ENCODE results near the gene HLA-F. TPM values are rescaled to one million over a fixed set of nuclear protein-coding genes. Genes with fewer than 3 reads are reported as not detected.

Gene HLA-F
- total RNA-seq, 4 donors from 2014 or later, result 14.2 to 146 (median 104) TPM

- intact Hi-C loops (cut with DNase I; ENCODE audit: low total_unique reads), result loop anchor here (10.0 kb wide), 1 partner anchor 126 kb away; no protein-coding TSS in a partner anchor
- H3K4me3 ChIP-seq, result no peak overlapping the region
- H3K36me3 ChIP-seq, result no peaks in the 10 kb centered on the region
Observed at GRCh38 chr6:29708432-29709179, 14.6 kb upstream of the HLA-F start.

GRCh38 chr6:29709188-29709587 is 14.0 kb upstream of the HLA-F start:
- H3K4me1 ChIP-seq, result no peaks in the 10 kb centered on the region
- no peaks in the 10 kb centered on the region for H3K27me3 ChIP-seq
- DNase-seq, result no peak
- H3K27ac ChIP-seq, result no peak overlapping the region
- TF ChIP-seq CTCF (IDR thresholded peaks at IDR 0.05) (no peak), POLR2A (IDR thresholded peaks at IDR 0.05) (no peak)
- no peaks in the 10 kb centered on the region for H3K36me3 ChIP-seq
- no peaks in the 10 kb centered on the region for H3K9me3 ChIP-seq
- no peak overlapping the region for H3K4me3 ChIP-seq
- intact Hi-C loops (cut with DNase I; ENCODE audit: low total_unique reads), result loop anchor here (10.0 kb wide), 1 partner anchor 126 kb away; no protein-coding TSS in a partner anchor

More at GRCh38 chr6:29708432-29709179, 14.6 kb upstream of the HLA-F start:
- Histone ChIP-seq H3K4me1 (no peaks in the 10 kb centered on the region), H3K27ac (no peak overlapping the region), H3K27me3 (no peaks in the 10 kb centered on the region), H3K9me3 (no peaks in the 10 kb centered on the region)
- no peak for TF ChIP-seq POLR2A (IDR thresholded peaks at IDR 0.05)
- DNase-seq, result no peak

DNA sequence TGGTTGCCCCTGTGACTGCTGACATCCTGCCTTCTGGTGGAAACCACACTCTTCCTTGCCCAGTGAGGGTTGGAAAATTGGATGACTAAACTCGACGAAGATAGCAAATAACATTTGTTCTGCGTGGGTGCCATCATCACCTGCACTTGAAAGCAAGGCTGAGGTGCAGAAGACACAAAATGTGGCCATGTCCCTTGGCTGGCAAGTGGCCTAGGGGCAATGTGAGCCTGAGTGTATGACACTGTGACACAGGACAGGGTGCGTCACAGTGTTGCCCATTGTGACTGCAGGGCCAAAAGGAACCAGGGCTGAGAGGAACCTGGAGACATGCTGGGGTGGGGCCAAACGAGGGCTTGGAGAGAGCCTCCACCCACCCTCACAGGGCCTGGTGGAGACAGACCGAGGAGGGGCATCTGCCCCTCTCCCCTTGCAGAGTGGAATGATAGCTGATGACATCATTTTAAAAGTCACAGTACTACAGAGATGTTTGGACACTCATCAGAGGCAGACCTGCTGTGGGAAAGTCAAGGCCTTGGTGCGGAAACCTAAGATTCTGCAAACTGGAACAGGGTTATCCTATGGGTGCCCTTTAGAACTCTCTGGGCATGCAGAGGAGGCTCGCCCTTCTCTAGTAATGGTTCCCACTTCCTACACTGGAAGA is 12.8 kb upstream of the HLA-F start:
- no peak for DNase-seq
- Histone ChIP-seq H3K4me3 (no peak overlapping the region), H3K4me1 (no peaks in the 10 kb centered on the region), H3K36me3 (no peaks in the 10 kb centered on the region), H3K9me3 (no peaks in the 10 kb centered on the region), H3K27me3 (no peaks in the 10 kb centered on the region), H3K27ac (no peak overlapping the region)
- TF ChIP-seq POLR2A (IDR thresholded peaks at IDR 0.05) (no peak), CTCF (IDR thresholded peaks at IDR 0.05) (no peak)
- intact Hi-C loops (cut with DNase I; ENCODE audit: low total_unique reads), result no loop called here

DNA sequence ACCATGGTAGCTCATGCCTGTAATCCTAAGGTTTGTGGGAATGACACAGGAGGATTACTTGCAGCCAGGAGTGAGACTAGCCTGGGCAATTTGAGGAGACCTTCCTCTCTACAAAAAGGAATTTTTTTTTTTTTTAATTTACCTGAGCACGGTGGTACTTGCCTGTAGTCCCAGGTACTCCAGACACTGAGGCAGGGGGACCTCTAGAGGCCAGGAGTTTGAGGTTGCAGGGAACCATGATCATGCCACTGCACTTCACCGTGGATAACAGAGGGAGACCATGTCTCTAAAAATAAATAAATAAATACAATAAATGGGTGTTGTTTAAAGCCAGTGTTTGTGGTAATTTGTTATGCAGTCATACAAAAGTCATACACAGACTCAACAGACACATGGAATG is 2.4 kb upstream of the HLA-F start:
- intact Hi-C loops (cut with DNase I; ENCODE audit: low total_unique reads), result no loop called here
- no peaks in the 10 kb centered on the region for H3K27me3 ChIP-seq
- H3K36me3 ChIP-seq, result no peaks in the 10 kb centered on the region
- TF ChIP-seq POLR2A (IDR thresholded peaks at IDR 0.05), result no peak
- no peak for TF ChIP-seq CTCF (IDR thresholded peaks at IDR 0.05)
- no peak for DNase-seq
- no peaks in the 10 kb centered on the region for H3K4me1 ChIP-seq
- no peak overlapping the region for H3K27ac ChIP-seq
- no peaks in the 10 kb centered on the region for H3K9me3 ChIP-seq
- no peak overlapping the region for H3K4me3 ChIP-seq

DNA sequence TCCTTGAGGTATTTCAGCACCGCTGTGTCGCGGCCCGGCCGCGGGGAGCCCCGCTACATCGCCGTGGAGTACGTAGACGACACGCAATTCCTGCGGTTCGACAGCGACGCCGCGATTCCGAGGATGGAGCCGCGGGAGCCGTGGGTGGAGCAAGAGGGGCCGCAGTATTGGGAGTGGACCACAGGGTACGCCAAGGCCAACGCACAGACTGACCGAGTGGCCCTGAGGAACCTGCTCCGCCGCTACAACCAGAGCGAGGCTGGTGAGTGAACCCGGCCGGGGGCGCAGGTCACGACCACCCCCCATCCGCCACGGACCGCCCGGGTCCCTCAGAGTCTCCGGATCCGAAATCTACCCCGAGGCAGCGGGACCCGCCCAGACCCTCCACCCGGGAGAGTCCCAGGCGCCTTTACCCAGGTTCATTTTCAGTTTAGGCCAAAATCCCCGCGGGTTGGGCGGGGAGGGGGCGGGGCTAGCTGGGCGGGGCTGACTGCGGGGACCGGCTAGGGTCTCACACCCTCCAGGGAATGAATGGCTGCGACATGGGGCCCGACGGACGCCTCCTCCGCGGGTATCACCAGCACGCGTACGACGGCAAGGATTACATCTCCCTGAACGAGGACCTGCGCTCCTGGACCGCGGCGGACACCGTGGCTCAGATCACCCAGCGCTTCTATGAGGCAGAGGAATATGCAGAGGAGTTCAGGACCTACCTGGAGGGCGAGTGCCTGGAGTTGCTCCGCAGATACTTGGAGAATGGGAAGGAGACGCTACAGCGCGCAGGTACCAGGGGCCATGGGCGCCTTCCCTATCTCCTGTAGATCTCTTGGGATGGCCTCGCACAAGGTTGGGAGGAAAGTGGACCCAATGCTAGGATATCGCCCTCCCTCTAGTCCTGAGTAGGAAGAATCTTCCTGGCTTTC is 693 bp downstream of the HLA-F start:
- peak; percentile 56 to 59 for DNase-seq
- TF ChIP-seq POLR2A (IDR thresholded peaks at IDR 0.05) (peak; percentile 4 to 29), CTCF (IDR thresholded peaks at IDR 0.05) (no peak)
- intact Hi-C loops (cut with DNase I; ENCODE audit: low total_unique reads), result no loop called here
- Histone ChIP-seq H3K4me3 (peak overlapping the region; percentile 75 to 98), H3K4me1 (no peaks in the 10 kb centered on the region), H3K9me3 (no peaks in the 10 kb centered on the region), H3K36me3 (no peaks in the 10 kb centered on the region), H3K27me3 (no peaks in the 10 kb centered on the region), H3K27ac (peak overlapping the region; percentile 95 to 98)

All from uterus (tissue), 4 donors.